HG03521 (cell line): Measurements from ENCODE around the gene KIAA1671.
A peak's percentile ranks its signal among the peaks of the same experiment; 100 is the strongest.
"Not testable (repeated sequence)": the region's sequence is repeated elsewhere in the genome, so short reads cannot be mapped to it uniquely, and the experiment has no call there.

Experiments used
- ATAC-seq: cut with Tn5 transposase; IDR thresholded peaks from one replicate; pipeline ENCODE4 v1.9.1; 2021; ENCODE audit warnings: mild to moderate bottlenecking, moderate library complexity; ENCODE audit not compliant: unreplicated experiment

KIAA1671 gene

DNA sequence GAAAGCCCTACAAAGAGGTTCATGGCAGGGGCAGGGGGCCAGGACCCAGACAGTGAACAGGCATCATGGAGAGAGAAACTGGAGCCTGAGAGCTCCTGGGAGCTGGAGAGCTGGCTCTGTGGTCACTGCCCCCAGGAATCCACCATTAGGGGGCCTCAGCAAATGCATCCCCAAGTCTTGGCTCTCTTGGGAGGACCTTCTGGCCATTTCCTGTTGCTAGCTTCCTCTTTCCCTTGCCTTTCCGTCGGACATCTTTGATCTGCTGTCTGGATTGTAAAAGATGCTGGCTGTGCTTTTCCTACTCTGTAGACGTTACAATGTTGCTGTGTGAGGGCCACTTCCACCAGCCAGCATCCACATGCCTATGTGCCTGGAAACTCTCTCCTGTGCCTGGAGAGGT, 259.8 kb downstream of the KIAA1671 start:
- no peak for ATAC-seq

DNA sequence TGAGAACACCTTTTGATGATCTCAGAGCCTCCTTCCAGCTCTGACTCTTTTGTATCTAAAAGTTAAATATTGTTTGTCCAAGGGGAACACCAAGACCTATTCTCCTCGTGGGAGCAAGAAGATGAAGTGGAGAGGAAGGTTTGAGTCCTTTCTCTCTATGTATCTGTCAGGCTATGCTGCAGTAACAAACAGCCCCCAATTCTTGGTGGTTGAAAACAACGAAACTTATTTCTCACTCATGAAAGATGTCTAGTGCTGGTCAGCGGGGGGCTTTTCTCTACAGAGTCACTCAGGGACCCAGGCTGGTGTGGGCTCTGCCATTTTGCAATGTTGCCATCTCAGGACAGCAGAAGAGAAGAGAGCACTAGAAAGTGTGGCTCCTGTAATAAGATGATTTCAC, 260.7 kb downstream of the KIAA1671 start:
- no peak for ATAC-seq

DNA sequence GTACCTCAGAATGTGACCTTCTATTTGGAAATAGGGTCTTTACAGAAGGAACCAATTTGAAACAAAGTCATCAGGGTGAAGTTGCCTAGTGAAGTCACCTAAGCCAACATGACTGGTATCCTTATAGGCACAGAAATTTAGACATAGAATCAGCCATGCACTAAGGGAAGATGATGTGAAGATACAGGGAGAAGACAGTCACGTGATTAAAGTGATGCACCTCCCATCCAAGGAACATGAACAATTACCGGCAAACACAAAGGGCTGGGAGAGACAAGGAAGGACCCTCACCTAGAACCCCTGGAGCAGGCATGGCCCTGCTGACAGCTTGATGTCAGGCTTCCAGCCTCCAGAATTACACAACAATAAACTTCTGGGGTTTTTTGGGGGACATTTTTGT, 263.7 kb downstream of the KIAA1671 start:
- no peak for ATAC-seq

DNA sequence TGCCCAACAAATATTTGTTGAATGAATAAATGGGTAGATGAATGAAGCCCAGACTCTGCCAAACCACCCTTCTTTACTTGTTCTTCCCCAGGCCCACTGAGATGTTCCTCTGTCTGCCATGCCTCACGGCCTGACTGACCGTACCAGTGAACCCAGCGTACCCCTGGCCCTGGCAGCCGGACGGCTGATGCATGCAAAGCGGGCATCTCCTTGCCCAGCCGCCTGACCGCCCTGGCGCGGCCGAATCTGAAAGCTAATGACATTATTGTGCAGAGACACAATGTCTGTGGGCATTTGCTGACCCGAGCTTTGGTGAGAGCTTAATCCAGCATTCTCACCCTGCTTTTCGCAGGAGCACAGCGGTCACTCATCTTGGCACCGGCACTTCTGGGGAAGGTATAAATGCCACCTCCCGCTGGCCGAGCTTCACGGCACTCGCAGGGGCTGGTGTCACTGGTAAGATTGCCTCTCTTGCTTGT, 266.7 kb downstream of the KIAA1671 start, which contains the start of gene CRYBB2:
TSS of gene CRYBB2 (plus strand) at position 429 of the 479 bp plus-strand sequence. CDS start 1,791 bp downstream, outside the sequence.
- no peak for ATAC-seq

DNA sequence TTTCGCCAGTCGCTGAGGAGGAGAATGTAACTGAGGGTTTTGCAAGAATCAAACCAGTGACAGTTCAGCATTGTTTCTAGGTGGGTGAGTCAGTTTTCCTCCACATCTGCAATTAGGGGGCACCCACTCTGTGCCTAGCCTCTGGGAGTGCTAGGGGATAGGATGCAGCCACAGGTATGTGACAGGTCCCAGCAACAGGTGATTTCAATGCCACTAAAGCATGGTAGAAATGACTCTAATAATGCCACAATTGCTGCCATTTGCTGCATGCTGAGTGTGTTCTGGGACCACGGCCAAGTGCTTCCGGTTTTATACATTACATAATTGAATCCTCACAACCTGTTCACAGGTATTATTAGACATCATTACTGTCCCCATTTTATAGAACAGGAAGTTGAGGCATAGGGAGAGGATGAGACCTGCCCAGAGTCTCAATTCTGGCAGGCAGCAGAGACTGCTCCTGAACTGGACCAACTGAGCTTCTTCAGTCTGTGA, 267.5 kb downstream of the KIAA1671 start:
- no peak for ATAC-seq

DNA sequence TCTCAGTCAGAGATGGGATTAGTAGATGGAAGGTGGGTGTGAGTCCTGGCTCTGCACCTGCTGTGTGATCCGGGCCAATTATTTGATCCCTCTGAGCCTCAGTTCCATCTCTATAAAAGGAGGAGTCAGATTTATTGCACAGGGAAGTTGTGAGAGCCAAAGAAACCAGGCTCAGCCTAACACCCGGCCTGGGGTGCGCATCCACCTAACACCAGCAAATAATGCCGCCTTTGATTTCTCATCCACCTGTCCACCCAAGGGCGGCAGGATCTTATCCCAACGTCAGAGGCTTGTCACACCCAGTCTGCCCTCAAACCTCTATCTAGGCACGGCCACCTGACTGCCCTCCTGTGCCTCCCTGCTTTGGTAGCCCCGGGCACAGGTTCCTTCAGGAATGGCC, 269.3 kb downstream of the KIAA1671 start:
- no peak for ATAC-seq

DNA sequence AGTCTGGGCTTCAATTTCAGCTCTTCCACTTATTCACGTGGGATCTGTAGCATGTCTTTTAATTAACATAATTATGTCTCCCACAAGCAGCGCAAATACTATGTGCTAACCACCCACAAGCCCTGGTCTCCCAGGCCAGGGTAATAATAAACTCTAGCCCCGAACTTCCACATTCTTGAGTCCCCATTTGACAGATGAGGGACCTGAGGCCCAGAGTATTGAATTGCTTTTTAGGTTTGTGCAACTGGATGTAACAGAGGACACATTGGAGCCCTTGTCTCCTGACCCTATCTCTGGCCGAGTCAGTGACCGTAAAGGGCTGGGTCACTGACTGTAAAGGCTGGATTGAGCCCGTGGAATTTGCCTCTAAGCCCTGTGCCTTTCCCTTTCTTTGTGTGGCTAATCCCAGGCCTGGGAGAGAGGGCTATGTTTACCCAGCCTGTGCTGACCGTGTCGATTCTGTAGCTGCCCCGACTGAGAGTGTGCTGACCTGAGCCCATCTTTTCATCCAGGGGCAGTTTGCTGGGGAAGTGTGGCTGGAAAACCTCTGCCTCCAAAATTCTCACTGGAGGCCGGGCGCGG, 270.8 kb downstream of the KIAA1671 start:
- ATAC-seq = no peak

DNA sequence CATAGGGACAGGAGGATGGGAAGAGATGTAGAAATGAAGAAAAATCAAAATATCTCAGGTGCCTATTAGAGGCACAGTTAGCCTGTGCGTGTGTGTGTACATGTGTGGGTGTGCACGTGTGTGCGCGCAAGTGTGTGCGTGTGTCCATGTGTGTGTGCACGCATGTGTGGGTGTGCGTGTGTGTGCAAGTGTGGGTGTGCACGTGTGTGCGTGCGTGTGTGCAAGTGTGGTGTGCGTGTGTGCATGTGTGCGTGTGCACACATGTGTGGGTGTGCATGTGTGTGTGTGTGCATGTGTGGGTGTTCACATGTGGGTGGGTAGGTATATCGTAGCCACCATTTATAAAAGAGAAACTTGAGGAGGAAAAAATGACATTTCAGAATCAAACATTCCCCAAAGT, 276.3 kb downstream of the KIAA1671 start:
- ATAC-seq = no peak

DNA sequence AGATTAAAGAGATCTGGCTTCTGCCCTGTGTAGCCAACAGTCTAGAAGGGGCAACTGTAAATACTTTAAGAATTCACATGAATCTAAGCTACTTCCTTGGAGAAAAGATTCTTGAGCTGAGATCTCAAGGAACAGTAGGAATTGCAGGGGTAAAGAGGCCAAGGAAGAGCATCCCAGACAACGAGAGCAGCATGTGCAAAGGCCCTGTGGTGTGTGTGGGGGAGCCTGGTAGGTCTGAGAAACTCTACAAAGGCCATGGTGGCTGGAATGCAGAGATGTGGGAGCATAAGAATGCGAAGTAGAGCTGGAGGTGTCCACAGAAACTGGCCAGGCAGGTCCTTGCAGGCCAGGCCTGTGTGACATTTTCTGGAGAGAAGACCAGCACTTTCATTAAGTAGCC, 278.2 kb downstream of the KIAA1671 start:
- ATAC-seq = not testable (repeated sequence)

DNA sequence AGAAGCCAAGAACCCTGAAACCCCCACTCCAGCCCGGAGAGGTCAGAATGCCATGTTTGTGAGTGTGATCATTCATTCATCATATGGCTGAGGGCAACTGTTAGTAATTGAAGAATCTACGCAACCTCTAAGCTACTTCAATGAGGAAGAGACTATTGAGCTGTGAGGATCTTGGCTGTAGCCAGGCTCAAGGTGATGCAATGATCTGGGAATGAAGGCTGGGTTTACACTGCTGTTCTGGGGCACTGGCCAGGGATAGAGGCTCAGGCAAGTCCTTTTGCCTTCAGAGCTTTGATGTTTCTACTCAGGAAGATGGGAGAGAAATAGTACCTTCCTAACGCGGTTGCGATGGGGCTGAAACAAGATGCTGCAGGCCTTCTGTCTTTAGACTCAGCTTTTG, 279.8 kb downstream of the KIAA1671 start:
- ATAC-seq = no peak

DNA sequence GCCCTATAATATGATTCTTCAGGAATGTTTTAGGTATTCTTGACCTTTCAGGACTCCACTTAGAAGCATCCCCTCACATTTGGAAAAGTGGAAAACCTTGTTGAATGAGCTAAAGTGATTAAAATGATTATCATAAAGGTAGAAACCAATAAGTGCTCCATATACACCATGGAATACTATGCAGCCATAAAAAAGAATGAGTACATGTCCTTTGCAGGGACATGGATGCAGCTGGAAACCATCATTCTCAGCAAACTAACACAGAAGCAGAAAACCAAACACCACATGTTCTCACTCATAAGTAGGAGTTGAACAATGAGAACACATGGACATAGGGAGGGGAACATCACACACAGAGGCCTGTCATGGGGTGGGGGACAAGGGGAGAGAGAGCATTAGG, 281.2 kb downstream of the KIAA1671 start:
- ATAC-seq = not testable (repeated sequence)

DNA sequence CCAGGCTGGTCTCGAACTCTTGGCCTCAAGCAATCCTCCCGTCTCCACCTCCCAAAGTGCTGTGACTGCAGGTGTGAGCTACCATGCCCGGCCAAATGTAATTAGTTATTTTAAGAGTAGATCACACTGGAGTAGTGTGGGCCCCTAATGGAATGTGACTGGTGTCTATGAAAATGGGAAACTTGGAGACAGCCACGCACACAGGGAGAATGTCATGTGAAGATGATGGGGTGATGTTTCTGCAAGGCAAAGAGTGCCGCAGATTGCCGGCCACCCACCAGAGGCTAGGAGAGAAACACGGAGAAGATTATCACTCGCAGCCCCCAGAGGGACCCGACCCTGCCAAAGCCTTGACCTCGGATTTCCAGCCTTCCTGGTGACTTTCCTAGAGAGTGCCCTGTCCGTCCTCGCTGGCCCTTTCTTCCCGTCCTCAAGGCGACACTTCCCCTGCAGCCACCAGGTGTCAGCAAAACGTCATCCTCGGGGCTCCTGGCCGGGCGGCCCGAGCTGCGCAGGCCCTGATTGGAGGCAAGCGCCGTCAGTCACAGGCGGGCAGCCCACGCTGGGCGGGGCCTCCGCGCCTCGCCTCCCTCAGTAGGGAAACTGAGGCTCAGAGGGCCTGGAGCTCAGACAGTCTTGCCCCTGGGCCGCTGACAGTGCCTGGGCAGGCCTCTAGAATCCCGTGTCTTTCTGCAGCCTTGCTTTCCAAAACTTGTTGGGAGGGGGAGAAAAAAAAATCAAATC, 283.2 kb downstream of the KIAA1671 start:
- ATAC-seq = peak; percentile 61

DNA sequence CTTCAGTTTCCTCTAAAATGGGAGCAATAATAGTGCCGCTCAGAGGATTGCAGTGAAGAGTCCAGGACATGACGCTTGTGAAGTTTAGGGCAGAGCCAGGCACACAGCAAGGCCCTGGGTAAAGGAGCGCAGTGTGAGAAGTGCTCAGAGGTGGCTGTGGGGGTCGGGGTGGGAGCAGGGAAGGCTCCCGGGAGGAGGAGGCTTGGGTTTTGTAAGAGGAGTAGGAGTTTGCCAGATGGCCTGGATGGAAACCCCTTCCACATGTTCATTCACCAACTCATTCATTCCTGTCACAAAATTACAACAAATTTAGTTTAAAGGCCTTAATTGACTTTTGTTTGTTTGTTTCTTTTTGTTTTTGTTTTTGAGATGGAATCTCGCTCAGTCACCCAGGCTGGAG, 283.9 kb downstream of the KIAA1671 start:
- ATAC-seq = no peak

DNA sequence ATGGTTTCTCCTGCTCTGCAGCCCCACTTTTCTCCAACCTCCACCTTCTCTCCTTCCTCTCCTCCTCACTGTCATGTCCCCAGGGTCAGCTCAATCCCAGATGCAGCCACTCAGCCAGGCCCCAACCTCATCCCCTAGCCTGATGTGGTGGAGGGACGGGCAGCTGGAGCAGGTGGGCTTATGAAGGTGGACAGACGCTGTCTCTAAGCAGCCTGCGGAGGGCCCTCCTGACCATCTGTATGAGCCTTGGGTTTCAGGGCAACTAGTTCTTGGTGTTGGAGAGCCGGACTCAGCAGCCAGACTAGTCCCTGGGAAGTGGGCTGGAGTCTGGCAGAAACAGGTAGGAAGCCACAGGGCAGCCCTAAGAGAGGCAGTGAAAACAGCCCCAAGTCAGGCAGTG, 285.0 kb downstream of the KIAA1671 start:
- ATAC-seq = no peak

DNA sequence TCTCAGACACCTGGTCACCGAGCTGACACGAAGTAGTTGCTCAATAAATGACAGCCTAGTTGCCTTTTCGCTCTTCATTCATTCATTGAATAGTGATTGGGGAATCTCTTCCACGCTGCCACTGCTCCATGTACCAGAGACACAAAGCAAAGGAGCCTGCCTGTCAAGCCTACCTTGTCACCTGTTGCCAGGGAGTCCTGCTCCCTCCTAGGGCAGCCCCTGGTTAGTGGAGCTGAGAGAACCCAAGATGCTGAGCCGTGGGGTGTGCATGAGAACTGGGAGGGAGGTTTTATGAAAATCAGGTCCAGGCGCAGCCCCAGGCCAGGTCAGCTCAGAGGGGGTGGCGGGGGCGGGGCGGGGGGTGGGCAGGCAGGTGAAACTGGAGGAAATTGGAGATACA, 285.5 kb downstream of the KIAA1671 start:
- ATAC-seq = not testable (repeated sequence)
